HG03064 (cell line): ENCODE results near the gene SEC11A.
"Not testable (repeated sequence)": the region's sequence is repeated elsewhere in the genome, so short reads cannot be mapped to it uniquely, and the experiment has no call there.

ENCODE experiments used
- ATAC-seq: cut with Tn5 transposase; IDR thresholded peaks from one replicate; pipeline ENCODE4 v1.9.1; 2021; ENCODE audit warnings: low read depth; ENCODE audit not compliant: unreplicated experiment

SEC11A gene

DNA sequence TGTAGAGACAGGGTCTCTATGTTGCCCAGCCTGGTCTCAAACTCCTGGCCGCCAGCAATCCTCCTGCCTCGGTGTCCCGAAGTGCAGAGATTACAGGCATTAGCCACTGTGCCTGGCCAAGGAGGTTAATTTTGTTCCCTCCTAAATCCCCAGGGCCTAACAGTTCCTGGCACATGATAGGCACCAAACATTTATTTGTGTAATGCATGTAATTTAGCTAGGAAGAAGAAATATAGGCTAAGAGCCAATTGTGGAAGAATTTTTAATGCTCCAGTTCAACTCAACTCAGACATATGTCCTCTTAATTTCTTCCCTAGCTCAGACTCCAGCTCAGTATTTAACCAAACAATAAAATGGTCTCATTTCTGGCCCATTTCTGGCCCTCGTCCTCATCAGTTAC, 24.8 kb upstream of the SEC11A start:
- no peak for ATAC-seq

DNA sequence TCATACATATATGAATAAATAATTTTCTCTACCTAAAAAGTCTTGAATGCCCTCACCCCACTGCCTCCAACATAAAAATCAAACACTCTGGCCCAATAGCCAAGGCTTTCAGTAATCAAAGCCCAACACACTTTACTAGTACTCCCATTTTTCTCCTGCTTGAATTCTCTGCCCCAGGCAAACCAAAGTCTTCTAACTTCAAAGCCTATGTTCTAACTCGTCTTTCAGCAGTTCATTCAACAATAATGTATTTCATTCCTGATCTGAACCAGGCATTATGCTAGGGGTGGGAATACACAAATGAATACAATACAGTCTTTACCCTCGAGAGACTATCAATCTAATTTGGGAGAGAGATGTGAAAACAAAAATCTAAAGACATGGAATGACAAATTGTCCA, 21.1 kb upstream of the SEC11A start:
- ATAC-seq = no peak

DNA sequence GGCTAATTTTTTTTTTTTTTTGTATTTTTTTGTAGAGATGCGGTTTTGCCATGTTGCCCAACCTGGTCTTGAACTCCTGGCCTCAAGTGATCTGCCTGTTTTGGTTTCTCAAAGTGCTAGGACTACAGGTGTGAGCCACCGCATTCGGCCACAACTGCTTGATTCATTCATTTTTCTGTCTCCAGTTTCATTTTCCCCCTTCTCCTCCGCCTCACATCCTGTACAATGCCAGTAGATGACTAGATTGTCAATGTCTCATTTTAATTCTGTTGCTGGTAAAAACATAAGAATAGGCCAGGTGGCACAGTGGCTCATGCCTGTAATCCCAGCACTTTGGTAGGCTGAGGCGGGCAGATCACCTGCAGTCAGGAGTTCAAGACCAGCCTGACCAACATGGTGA, 20.4 kb upstream of the SEC11A start:
- ATAC-seq = peak; percentile 55

- ATAC-seq = peak; percentile 28
Observed at GRCh38 chr15:84735480-84736061, 19.6 kb upstream of the SEC11A start.

GRCh38 chr15:84734794-84735479, 19.0 kb upstream of the SEC11A start:
- ATAC-seq = peak; percentile 54

DNA sequence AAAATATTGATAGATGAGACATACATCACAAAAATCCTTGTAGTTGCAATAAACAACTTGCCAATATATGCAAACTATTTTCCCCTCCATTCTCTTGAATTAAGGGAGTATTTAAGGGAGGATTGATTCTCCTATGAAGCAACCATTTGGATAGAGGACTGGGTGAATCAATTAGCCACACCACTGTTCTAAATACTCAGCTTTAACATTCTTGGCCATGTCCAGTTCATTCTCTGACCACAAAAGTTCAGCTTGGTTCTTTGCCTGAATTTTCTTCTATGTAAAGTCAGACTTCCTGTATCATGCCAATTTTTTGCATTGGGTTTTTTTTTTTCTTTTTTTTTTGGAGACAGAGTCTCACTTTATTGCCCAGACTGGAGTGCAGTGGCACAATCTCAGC, 15.8 kb upstream of the SEC11A start:
- no peak for ATAC-seq

DNA sequence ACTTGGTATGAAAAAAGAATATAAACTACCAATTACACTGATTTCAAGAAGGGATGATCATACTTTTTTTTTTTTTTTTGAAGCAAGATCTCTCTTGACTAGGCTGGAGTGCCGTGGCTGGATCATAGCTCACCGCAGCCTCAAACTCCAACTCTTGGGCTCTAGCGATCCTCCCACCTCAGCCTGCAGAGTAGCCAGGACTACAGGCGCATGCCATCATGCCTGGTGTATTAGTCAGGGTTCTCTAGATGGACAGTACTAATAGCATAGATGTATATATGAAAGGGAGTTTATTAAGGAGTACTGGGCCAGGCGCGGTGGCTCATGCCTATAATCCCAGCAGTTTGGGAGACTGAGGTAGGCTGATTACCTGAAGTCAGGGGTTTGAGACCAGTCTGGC, 11.5 kb upstream of the SEC11A start:
- ATAC-seq = no peak

DNA sequence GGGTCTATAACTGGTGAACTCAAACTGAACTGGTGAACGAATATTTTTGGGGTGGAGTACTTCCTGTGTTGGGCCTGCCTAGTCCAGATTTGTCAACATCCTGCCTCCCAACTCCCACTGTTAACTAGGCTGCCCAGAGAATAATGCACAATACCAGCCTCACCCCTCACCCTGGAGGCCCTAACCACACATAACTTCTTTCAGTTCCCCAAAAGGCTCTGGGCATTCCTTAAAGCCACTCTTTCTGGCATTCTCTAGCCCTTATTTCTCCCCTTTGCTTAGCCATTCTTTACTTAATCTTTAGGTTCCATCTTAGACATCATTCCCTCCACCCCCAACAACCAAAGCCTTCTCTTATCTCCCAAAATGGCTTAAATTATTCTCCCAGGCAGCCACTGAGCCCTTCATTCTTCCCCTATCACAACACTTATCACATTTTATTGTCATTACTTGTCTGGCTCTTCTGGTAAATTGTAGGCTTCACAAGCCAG, 9.1 kb upstream of the SEC11A start:
- no peak for ATAC-seq

- no peak for ATAC-seq
Observed at GRCh38 chr15:84722628-84723027, 6.7 kb upstream of the SEC11A start.

- ATAC-seq = no peak
Observed at GRCh38 chr15:84721371-84721770, 5.4 kb upstream of the SEC11A start.

DNA sequence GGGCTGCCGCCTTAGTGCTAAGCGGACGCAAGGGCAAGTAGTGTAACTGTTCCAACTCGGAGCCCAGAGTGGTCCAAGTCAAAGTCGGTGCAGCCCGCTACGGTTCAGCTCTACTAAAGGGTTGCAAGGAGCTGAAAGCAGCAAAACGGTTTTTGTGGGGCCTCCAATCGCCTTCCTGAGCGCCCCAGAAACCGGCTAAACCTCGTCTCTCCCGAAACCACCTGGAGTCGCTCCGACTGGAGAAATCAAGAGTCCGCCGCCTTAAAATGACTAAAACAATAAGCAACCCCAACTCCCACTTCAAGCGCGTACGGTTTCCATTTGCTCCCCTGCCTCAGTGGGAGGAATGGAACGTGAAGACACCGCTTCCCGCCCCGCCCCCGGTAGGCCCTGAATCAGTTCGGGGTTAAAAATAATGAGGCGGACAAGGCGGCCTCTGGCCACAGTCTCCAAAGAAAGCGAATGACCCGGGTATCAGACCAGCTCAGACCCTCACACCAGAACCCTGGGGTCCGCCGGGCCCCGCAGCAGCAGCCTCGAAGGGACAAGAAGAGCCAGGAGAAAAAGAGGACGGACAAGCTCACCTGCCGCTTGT, 401 bp downstream of the SEC11A start:
- peak; percentile 12 for ATAC-seq

- no peak for ATAC-seq
Observed at GRCh38 chr15:84714821-84715220, 1.1 kb downstream of the SEC11A start.

DNA sequence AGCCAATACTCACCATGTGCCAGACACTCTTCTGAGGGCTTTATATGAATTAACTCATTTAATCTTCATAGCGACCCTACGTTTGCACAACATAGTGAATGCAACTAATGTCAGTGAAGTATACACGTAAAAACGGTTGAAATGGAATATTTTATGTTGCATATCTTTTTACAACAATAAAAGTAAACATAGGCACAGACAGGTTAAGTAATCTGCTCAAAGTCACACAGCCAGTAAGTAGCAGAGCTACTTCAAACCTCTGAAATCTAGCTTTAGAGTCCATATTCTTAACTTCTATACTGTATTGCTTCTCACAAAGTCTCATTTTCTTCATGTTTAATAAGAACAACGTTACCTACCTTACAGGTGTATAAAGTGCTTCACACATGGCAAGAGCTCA, 1.6 kb downstream of the SEC11A start:
- no peak for ATAC-seq

DNA sequence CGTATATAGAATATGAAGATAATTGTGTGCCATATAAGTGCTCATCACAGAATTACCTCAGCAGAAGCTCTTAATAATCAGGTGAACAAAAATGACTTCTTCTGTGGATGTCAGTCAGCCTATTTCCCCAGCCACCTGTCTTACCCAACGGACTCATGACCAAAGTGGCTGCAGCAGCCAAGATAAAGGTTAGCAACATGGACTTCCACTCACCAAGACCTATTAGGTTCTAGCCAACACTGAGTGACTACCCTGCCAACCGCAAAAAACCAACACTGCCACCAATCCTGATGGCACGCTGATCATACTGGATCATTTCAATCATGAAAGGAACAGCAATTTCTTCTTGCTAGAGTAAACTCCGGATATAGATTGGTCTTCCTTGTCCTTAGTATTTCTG, 12.1 kb downstream of the SEC11A start:
- no peak for ATAC-seq

DNA sequence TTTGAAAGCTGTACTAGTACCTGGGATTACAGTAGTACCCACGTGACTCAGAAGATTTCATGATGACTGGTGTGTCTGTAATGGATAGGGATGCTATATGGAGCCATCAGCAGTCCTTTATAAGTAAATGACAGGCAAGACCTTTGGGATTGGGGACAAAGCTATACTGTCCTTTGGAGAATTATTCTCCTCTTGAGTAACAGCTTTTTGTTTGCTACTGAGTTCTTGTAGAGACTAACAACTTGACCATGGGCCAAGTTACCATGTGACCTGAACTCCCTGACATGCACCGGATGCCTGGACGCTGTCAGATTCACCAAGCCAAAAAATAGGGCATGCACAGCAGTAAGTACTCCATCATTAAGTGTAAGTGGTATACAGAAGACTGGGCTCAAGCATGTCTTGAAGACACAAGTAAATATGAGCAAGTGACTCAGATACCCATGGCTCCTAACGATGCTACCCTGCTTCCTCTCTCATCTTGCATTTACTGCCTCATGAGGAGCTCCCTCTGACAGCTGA, 12.9 kb downstream of the SEC11A start:
- ATAC-seq = no peak

- ATAC-seq = no peak
Observed at GRCh38 chr15:84699538-84700191, 16.3 kb downstream of the SEC11A start.

DNA sequence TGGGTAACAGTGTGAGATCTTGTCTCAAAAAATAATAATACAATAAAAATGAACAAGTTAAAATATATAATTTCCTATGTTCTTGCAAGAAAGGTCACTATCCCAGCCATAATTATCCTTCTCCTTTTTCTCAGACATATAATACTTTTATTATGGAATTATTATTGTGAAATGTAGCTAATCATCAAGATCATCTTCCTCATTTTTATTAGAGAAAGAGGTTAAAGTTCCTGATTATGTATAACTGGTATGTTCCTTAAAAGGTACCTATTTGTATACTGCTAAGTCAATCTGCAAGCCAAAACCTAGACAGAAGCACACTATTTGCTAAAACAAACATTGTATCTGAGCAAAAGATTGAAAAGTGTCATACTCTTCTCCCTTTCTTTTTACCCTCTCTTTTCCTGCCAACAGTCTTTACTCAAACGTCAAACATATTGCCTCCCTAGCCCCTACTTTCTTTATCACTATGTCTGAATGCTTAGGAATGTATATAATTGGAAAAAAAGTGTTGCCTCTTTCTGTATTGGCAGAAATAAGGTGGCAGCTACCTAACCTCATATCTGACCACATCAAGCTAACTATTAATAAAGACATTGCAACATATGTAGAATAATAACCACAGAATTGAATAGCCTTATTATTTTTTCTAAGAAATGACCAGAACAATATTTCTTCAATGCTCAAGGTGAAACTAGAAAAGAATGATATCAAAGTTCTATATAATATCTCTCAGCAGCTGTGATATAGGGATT, 18.5 kb downstream of the SEC11A start:
- ATAC-seq = no peak

GRCh38 chr15:84696757-84697156, 19.2 kb downstream of the SEC11A start:
- no peak for ATAC-seq

- no peak for ATAC-seq
Observed at GRCh38 chr15:84690342-84690741, 25.6 kb downstream of the SEC11A start.

- ATAC-seq = no peak
Observed at GRCh38 chr15:84689858-84690257, 26.1 kb downstream of the SEC11A start.

GRCh38 chr15:84686446-84686845, 29.5 kb downstream of the SEC11A start:
- ATAC-seq = not testable (repeated sequence)
